Natural killer cell treated with Interleukin-12 subunit alpha and Interleukin-12 subunit beta and Interleukin-15 and Interleukin-18, amount 100 ng/mL, for 72 hours (primary cell): Measurements from ENCODE around the gene DYNLT4. TPM values are rescaled to one million over a fixed set of nuclear protein-coding genes. Genes with fewer than 3 reads are reported as not detected.
"Not testable (repeated sequence)": the region's sequence is repeated elsewhere in the genome, so short reads cannot be mapped to it uniquely, and the experiment has no call there.

ENCODE experiments used
- ATAC-seq, 2 donors: fragments of 150-1000 bp; cut with Tn5 transposase in 1 of 2; sonication (Bioruptor Pico), chemical (Tn5 transposase) in 1 of 2; 2 replicates each; pipeline ENCODE4 v1.10.0; 2021
- DNase-seq: peaks from one replicate; pipeline ENCODE4 v3.0.0; 2022; ENCODE audit warnings: low spot score
- H3K27ac Mint-ChIP-seq, 2 donors: 1 replicate in 1 of 2; 2 replicates in 1 of 2; pipeline ENCODE4 v1.8.0; 2022; ENCODE audit warnings: mixed read lengths in 2 of 2, mild to moderate bottlenecking in 1 of 2, moderate library complexity in 1 of 2
- H3K27me3 Mint-ChIP-seq, 2 donors: 1 replicate in 1 of 2; 2 replicates in 1 of 2; pipeline ENCODE4 v1.8.0; 2022; ENCODE audit warnings: mixed read lengths in 2 of 2
- H3K36me3 Mint-ChIP-seq: one replicate; pipeline ENCODE4 v1.8.0; 2022; ENCODE audit warnings: mixed read lengths
- H3K4me1 Mint-ChIP-seq, 2 donors: 1 replicate in 1 of 2; 2 replicates in 1 of 2; pipeline ENCODE4 v1.8.0; 2022; ENCODE audit warnings: low read depth in 2 of 2, mixed read lengths in 2 of 2, mild to moderate bottlenecking in 1 of 2
- H3K4me3 Mint-ChIP-seq: one replicate; pipeline ENCODE4 v1.8.0; 2022; ENCODE audit warnings: mixed read lengths
- H3K9me3 Mint-ChIP-seq: 2 replicates; pipeline ENCODE4 v1.8.0; 2022; ENCODE audit warnings: mixed read lengths
- total RNA-seq, 2 donors: library from RNA; stranded (reverse); gene quantifications; one replicate each; pipeline ENCODE4 v1.2.3, GENCODE V29; 2022

The DYNLT4 gene
- total RNA-seq, 2 donors from 2014 or later = not detected

DNA sequence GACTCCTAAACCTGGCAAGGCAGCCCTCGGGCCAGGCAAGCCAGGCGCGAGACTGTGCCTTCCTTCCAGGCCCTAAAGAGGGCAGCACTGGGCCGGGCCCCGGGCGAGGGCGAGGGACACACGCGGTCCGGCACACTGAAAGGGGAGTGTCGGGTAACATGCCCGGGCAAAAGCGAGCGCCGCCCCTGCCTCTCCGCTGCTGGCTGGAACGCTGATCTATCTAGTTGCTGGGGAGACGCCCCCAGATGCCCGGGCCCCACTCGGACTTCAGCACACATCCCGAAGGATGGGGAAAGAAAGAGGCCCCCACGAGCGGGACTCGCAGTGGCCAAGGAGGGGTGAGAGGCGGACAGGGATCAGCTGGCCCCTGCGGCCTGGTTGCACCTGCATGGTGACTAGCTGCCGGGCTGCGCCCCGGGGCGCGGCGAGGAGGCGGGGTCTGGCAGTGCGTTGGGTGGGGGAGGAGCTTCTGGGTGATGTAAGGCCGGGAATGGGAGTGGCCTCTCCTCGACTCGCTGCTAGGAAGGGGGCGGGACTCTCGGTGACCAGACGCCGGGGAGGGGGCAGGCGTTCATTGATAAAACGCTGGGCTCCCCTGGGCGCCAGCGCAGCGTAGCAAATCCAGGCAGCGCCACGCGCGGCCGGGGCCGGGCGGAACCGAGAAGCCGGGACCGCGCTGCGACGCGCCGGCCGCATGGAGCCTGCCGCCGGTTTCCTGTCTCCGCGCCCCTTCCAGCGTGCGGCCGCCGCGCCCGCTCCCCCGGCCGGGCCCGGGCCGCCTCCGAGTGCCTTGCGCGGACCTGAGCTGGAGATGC lies 7.2 kb downstream of the DYNLT4 start, which contains the start of gene PLK3:
Gene PLK3, plus strand, starts transcription at position 608 of the 815 bp plus-strand sequence. Its CDS starts 87 bp downstream, at position 695.
- peak; percentile 96 for DNase-seq
- Mint-ChIP-seq H3K9me3 (no peaks in the 10 kb centered on the region), H3K36me3 (peaks cover 7% of the 10 kb centered on the region), H3K27me3 (no peaks in the 10 kb centered on the region), H3K4me1 (peaks cover 20 to 22% of the 10 kb centered on the region in 2 donors), H3K27ac (peak within 1 kb of the TSS; percentile 93 to 95), H3K4me3 (peak within 1 kb of the TSS; percentile 97)
- peak; percentile 93 to 95 for ATAC-seq

DNA sequence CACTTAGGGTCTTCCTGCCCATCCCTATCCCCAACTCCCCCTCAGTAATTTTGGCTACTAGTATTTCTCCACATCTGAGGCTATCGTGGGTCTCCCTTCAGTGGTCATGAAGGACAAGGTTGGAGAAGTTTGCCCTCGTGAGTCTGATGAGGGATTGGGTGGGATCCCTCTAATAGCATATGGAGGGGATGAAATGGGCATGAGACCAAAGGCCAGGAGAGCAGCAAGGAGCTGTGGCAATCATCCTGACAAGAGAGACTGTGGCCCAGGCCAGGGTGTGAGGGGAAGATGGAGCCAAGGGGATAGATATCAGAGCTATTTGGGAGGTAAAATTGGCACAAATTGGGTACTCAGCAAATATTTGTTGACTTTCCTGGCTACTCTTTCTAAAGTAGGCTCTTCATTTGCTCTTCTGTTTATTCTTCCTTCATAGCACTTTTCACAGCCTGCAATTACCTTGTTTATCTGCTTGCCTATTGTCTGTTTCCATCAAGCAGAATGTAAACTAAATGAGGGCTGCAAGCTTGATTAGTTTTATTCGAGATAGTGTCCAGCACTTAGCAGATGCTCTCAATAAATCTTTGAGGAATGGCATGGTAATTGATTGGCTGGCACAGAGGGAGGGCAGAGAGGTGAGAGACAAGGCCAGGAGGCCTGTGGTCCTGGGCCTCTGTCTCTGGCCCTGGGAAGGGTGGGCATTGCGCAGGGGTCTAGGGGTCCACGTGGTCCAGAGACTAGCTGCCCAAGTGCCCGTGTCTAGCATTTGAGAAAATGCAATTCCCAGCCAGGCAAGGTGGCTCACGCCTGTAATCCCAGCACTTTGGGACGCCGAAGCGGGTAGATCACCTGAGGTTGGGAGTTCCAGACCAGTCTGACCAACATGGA lies 8.4 kb downstream of the DYNLT4 start:
- peaks cover 20 to 22% of the 10 kb centered on the region in 2 donors for H3K4me1 Mint-ChIP-seq
- peak overlapping the region; percentile 97 for H3K4me3 Mint-ChIP-seq
- DNase-seq = peak; percentile 58
- no peak for ATAC-seq
- no peaks in the 10 kb centered on the region for H3K27me3 Mint-ChIP-seq
- H3K36me3 Mint-ChIP-seq = peaks cover 7% of the 10 kb centered on the region
- no peaks in the 10 kb centered on the region for H3K9me3 Mint-ChIP-seq
- peak overlapping the region; percentile 93 to 95 for H3K27ac Mint-ChIP-seq

DNA sequence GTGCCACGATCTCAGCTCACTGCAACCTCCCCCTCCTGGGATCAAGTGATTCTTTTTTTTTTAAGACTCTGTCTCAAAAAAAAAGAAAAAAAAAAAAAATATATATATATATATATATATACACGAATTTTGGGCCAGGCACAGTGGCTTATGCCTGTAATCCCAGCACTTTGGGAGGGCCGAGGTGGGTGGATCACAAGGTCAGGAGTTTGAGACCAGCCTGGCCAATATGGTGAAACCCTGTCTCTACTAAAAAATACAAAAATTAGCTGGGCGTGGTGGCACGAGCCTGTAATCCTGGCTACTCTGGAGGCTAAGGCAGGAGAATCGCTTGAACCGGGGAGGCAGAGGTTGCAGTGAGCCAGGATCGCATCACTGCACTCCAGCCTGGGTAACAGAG lies 9.3 kb downstream of the DYNLT4 start:
- H3K4me3 Mint-ChIP-seq, H3K27me3 Mint-ChIP-seq, H3K36me3 Mint-ChIP-seq, DNase-seq, H3K9me3 Mint-ChIP-seq, H3K27ac Mint-ChIP-seq, ATAC-seq: not testable (repeated sequence)
- H3K4me1 Mint-ChIP-seq = peaks cover 17% of the 10 kb centered on the region in 2 donors

DNA sequence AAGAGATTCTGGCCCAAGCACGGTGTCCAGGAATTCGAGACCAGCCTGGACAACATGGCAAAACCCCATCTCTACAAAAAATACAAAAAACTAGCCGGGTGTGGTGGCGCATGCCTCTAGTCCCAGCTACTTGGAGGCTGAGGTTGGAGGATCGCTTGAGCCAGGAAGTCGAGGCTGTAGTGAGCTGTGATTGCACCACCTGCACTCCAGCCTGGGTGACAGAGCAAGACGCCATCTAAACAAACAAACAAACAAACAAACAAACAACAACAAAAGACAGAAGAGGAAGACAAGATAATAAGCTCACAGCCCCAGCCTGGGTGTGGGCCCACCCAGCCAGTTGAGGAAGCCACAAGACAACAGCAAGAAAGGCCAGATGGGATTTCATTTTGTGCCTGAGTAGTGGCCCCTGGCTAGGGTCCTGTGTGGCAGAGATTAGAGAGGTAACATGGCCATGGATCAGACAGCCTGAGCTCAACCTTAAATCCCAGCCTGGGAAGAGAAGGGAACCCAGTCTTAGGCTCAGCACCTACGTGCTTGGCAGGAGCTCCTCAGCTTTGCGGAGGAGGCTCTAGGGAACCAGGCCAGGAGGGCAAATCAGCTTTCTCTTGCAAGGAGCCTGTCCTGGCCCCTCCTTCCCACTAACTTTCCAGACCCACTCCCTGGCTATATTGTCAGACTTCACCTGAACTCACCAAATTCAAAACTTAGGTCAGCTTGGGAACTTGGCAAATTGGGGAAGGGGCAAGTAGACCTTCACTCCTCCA lies 14.2 kb downstream of the DYNLT4 start:
- H3K36me3 Mint-ChIP-seq = no peaks in the 10 kb centered on the region
- no peak overlapping the region for H3K27ac Mint-ChIP-seq
- no peaks in the 10 kb centered on the region for H3K9me3 Mint-ChIP-seq
- no peak overlapping the region for H3K4me3 Mint-ChIP-seq
- DNase-seq = no peak
- H3K27me3 Mint-ChIP-seq = no peaks in the 10 kb centered on the region
- ATAC-seq = no peak
- no peaks in the 10 kb centered on the region for H3K4me1 Mint-ChIP-seq

DNA sequence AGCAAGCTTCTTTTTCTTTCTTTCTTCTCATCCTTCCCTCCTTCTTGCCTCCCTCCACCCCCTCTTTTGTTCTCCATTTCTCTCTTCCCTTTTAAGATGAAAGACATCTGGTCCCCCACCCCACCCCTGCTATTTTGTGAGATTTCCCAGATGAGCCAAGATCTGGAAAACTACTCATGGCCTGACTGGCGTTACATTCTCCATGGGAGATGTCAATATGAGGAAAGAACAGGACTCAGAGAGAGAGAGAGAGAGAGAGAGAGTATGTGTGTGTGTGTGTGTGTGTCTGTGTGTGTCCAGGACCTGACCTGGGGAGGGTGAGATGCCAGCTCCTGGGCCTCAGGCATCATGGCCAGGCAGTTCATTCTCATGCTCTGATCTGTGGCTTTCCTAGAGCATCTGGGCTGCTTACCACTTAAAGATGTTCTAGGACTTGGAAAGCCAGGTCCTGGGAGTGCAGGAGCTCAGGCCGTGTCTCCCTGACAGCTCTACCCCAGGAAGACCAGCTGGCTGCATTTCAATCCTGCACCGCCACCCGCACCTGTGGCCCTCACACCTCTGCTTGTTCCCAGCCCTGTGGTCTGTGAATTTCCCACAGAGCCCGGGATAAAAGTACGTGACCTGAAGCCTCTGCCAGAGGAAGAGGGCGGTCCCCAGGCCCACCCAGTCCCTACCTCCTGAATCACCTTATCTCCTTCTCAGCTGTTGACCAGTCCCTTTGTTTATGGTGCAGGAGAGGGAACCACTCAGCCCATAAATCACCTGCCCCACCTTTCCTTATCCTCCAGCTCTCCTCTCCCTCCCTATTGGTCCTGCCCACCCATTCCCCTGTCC lies 16.0 kb downstream of the DYNLT4 start:
- Mint-ChIP-seq H3K27me3 (no peaks in the 10 kb centered on the region), H3K4me1 (peaks cover 0 to 4% of the 10 kb centered on the region in 2 donors), H3K9me3 (no peaks in the 10 kb centered on the region), H3K4me3 (no peak overlapping the region), H3K27ac (no peak overlapping the region), H3K36me3 (no peaks in the 10 kb centered on the region)
- ATAC-seq (no peak), DNase-seq (no peak)

DNA sequence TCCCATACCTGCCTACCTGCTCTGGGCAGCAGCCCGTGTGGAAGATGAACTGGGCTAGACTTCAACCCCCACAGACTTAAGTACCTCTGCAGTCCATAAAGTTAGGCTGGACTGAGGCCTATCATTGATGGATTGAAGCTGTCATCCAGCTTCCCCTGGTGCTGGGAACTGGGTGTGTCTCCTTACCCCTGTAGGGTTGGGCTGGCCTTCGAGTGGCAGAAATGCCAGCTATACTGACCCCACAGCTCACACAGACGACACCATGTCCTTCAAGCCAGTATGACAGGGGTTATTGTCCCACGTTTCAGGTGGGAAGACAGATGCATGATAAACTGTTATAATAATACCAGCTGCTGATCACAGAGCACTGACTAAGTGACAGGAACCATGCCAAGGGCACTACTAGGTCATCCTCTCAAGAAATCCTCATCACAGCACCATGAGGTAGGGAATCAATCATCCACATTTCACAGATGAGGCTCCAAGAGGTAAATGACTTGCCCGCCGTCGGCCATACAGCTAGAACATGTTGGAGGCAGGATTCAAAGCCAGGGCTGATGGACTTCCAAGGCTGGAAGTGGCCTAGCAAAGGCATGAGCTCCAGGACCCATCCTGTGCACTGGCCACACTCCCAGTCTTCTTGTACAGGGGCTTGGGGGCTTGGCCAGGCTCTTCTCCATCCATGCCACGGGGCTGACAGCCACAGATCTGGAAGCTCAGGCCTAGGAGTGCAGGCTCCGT lies 18.9 kb downstream of the DYNLT4 start, which contains the start of gene BEST4:
Gene BEST4, minus strand, starts transcription at position 51 of the 741 bp plus-strand sequence. CDS start 465 bp downstream, outside the sequence.
- H3K27ac Mint-ChIP-seq = no peak within 1 kb of the TSS
- H3K36me3 Mint-ChIP-seq = no peaks in the 10 kb centered on the region
- H3K9me3 Mint-ChIP-seq = no peaks in the 10 kb centered on the region
- DNase-seq (no peak), ATAC-seq (no peak)
- H3K4me1 Mint-ChIP-seq = peaks cover 18 to 20% of the 10 kb centered on the region in 2 donors
- no peaks in the 10 kb centered on the region for H3K27me3 Mint-ChIP-seq
- H3K4me3 Mint-ChIP-seq = no peak within 1 kb of the TSS

DNA sequence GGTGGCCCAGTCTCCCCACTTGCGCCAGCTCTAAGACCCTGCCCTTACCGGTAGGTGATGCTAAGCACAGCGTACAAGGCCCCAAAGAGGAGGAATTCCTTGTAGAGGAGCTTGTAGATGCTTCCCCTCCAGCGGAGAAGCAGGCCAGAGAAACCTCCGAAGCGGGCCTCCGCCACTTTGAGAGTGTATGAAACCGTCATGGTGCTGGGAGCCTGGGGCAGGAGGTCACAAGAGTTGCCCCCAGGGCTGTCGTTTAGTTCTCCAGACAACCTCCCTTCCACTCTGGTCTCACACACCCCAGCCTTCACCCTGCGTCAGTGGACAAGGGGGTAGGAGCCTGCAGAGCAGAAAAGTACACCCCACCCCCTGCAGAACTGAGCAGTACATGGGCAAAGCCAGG lies 19.6 kb downstream of the DYNLT4 start:
- H3K27ac Mint-ChIP-seq = no peak overlapping the region
- H3K4me3 Mint-ChIP-seq = no peak overlapping the region
- peaks cover 18 to 22% of the 10 kb centered on the region in 2 donors for H3K4me1 Mint-ChIP-seq
- H3K27me3 Mint-ChIP-seq = no peaks in the 10 kb centered on the region
- no peaks in the 10 kb centered on the region for H3K36me3 Mint-ChIP-seq
- H3K9me3 Mint-ChIP-seq = no peaks in the 10 kb centered on the region
- no peak for ATAC-seq
- no peak for DNase-seq

DNA sequence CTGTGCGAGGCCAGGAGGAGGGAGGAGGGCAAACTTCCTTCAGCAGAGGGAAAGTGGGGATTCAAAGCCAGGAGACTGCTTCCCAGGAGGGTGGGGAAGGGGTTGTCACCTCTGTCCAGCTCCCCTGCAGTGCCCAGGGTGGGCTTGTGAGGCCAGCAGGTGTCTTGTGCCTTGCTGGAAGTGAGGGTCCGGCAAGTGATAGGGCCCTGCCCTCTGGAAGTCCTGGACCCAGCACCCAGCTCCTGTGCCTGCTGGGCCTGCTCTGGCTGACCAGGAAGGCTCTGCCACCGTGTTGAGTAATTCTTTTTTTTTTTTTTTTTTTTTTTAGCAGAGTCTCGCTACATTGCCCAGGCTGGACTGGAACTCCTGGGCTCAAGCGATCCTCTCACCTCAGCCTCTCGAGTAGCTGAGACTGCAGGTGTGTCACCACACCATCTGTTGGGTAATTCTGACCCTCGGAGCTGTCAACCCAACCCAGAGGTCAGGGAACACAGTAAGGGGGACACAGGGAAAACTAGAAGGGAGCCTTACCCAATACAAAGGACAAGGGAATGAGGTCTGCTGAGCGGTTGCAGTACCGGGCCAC lies 20.2 kb downstream of the DYNLT4 start:
- Mint-ChIP-seq H3K27ac (peak overlapping the region in 1 of 2 donors; percentile 37), H3K4me1 (peaks cover 18 to 22% of the 10 kb centered on the region in 2 donors), H3K36me3 (no peaks in the 10 kb centered on the region), H3K4me3 (peak overlapping the region; percentile 70), H3K9me3 (no peaks in the 10 kb centered on the region), H3K27me3 (no peaks in the 10 kb centered on the region)
- ATAC-seq = no peak
- DNase-seq = no peak

DNA sequence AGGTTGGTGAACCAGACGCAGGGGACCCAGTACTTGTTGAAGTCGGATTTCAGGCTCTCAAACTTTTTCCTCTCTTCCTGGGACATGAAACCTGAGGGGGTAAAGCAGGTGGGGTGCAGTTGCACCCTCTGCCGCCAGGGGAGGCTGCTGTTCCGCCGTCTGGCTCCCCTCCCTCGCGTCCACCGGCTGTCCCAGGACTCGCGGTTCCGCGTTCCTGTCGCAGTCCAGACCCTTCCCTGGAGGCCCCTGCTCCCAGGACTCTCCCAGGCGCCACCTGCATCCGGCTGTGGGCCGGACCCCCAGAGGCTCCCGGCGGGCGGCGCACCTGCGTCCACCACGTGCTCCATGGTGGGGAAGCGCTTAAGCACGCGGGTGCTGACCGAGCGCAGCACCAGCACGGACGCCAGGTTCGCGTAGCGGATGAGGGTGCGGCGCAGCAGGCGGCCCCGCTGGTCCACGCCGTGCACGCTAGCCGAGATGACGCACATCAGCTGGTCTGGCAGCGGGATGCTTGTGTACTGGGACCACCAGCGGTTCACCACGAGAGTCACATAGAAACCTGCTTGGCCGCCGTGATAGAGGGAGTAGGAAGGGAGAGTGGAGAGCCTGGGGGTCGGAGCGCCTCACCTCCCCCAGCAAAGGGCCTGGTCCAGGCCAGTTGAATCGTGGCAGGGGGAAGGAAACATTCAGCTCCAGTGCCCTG lies 20.9 kb downstream of the DYNLT4 start:
- Mint-ChIP-seq H3K27ac (peak overlapping the region; percentile 37 to 85), H3K27me3 (no peaks in the 10 kb centered on the region)

DNA sequence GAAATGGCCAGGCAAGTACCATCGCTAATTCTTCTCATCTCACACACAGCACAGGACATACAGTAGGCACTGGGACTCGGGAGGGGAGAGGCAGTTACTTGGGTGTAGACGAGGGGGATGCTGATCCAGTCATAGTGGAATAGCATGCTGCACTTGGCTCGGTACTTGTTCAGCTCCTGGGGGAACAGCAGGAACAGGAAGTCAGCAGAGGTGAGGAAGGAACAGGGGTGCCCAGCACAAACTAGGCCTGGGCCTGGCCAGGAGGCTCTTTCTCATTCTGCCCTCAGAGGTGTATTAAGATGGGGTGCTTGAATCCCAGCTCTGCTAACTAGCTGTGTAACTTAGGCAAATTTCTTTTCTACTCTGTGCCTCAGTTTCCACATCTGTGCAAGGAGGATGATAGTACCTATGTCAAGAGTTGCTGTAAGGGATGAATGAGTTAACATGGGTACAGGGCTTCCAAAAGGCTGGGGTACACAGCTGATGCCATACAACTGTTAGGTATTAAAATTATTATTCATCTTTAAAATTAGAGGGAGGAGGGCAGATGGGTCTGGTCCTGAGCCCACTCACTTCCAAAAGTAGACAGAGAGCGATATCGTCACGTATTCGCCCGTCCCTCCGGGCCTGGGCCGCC lies 21.5 kb downstream of the DYNLT4 start:
- H3K4me3 Mint-ChIP-seq = peak overlapping the region; percentile 70
- H3K9me3 Mint-ChIP-seq = no peaks in the 10 kb centered on the region
- H3K4me1 Mint-ChIP-seq = peaks cover 24 to 28% of the 10 kb centered on the region in 2 donors
- DNase-seq = no peak
- no peaks in the 10 kb centered on the region for H3K27me3 Mint-ChIP-seq
- peaks cover 9% of the 10 kb centered on the region for H3K36me3 Mint-ChIP-seq
- peak overlapping the region; percentile 51 to 85 for H3K27ac Mint-ChIP-seq
- ATAC-seq = no peak

More for the DNA sequence above, 20.9 kb downstream of the DYNLT4 start:
- peak; percentile 79 for DNase-seq
- Mint-ChIP-seq H3K4me1 (peaks cover 22 to 26% of the 10 kb centered on the region in 2 donors), H3K36me3 (peaks cover 5% of the 10 kb centered on the region), H3K9me3 (no peaks in the 10 kb centered on the region), H3K4me3 (peak overlapping the region; percentile 70)
- ATAC-seq = peak; percentile 77 to 81

DNA sequence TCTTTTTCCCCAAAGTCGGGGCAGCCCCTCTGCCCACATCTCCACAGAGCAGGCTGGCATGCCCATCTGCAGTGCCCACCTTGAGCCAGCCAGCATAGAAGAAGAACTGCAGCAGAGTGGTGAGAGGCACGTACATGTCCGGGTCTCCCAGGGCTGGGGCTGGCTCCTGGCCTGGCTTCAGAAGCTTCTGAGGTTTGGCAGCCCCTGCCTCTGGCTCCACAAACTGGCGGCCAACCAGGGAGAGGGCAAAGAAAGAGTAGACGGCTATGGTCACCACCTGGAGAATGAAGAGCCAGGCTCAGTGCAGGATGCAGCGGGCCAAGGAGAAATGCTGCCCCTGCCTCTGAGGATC lies 22.1 kb downstream of the DYNLT4 start:
- Mint-ChIP-seq H3K27me3 (no peaks in the 10 kb centered on the region), H3K36me3 (peaks cover 15% of the 10 kb centered on the region), H3K4me1 (peaks cover 26 to 28% of the 10 kb centered on the region in 2 donors), H3K27ac (peak overlapping the region; percentile 51 to 85), H3K9me3 (no peaks in the 10 kb centered on the region), H3K4me3 (peak overlapping the region; percentile 70)
- ATAC-seq (no peak), DNase-seq (no peak)
